Subcutaneous adipose tissue (tissue), 4 donors: ENCODE measurements around the gene DAAM2. TPM values are rescaled to one million over a fixed set of nuclear protein-coding genes. Genes with fewer than 3 reads are reported as not detected.

ENCODE experiments used
- total RNA-seq, 4 donors: library from RNA; depleted of rRNA; stranded (reverse); fragments of >200 nt; gene quantifications; one replicate each; pipeline ENCODE4 v1.1.0, GENCODE V29; 2016
- TF ChIP-seq, protein P1 (sequence below): fragments of 450-650 bp; IDR thresholded peaks from one replicate; pipeline ENCODE4 v1.5.1; 2016; ENCODE audit warnings: low read depth, mild to moderate bottlenecking, control low read depth, antibody characterized with exemption, moderate library complexity

DAAM2 gene
- total RNA-seq, 4 donors from 2014 or later: 36.7 to 125 (median 53.2) TPM

DNA sequence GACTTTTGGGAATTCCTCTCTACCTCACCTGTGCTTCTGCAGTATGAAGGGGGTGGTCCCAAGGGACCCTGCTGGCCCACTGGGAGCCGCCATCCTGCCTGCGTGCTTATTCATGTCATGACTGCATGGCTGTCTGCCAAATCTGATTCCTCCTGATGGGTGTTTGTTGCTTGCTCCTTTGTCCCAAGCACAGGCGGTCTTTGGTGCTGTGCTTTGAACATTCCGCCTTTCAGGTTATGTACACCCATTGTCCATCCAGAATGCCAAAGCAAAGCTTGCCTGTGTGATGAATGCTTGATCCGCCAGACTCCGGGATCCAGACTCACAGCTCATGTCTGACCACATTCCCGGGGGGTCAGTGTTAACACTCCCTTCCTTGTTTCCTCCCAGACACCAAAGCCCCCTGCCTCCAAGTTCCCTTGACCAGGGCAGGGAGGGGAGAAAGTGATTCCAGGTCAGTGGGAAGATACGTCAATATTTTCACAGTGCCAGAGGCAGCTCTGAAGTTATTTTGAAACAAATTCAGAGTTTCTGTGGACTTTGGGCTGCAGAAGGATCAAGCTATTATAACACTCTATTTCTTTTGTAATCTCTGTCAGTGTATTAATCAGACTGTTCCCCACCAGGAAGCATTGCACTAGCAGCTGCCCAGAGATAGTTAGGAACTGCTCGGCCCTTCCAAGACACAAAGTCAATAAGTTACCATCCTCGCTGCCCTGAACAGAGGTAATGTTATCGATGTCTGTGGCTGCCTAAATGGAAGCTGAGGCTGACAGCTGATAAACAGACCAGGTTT lies 9.5 kb downstream of the DAAM2 start:
- TF ChIP-seq, protein P1, sequence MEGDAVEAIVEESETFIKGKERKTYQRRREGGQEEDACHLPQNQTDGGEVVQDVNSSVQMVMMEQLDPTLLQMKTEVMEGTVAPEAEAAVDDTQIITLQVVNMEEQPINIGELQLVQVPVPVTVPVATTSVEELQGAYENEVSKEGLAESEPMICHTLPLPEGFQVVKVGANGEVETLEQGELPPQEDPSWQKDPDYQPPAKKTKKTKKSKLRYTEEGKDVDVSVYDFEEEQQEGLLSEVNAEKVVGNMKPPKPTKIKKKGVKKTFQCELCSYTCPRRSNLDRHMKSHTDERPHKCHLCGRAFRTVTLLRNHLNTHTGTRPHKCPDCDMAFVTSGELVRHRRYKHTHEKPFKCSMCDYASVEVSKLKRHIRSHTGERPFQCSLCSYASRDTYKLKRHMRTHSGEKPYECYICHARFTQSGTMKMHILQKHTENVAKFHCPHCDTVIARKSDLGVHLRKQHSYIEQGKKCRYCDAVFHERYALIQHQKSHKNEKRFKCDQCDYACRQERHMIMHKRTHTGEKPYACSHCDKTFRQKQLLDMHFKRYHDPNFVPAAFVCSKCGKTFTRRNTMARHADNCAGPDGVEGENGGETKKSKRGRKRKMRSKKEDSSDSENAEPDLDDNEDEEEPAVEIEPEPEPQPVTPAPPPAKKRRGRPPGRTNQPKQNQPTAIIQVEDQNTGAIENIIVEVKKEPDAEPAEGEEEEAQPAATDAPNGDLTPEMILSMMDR: no peak

DNA sequence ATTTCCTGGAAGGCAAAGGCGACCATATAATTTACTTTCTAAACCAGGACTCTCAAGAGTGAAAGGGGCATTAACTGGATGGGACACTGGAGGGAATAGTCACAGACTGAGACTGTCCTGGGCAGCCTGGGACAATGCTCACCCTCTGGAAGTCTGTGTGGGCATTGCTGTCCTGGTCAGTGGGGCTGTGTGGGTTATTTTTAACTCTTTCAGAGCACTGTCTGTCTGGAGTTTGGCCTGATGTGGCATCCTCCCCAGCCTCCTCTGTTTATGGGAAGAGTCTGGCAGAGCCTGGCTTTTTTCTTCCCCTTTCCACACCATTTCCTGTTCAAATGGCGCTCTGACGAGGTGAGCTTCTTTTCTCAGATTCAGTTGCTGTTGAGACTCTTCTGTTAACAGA lies 11.7 kb downstream of the DAAM2 start:
- TF ChIP-seq, protein P1: no peak

DNA sequence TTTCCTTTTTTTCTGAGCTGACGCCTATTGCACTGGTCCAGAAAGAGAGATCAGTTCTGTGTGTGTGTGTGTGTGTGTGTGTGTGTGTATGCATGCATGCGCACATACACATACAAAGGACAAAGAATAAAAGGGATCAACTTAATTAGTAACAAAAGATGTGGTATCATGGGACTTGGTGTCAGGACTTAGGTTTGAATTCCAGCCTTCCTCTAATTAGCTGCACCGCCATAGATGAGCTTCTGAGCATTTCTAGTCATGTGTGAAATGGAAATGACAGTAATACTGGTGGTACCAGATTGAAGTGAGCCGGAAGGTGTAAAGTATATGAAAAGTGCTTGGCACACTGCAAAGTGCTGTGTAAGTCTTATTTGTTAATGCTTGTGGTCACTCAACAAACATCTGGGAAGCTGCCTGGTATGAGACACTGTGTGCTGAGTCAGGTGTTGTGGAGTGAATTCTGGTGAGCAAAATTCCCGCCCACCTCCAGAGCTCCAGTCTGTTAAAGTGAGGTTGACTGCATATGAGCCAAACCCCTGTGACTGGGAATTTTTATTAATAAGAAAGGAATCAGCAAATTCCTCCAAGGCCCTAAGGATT lies 12.4 kb downstream of the DAAM2 start:
- TF ChIP-seq, protein P1: no peak

DNA sequence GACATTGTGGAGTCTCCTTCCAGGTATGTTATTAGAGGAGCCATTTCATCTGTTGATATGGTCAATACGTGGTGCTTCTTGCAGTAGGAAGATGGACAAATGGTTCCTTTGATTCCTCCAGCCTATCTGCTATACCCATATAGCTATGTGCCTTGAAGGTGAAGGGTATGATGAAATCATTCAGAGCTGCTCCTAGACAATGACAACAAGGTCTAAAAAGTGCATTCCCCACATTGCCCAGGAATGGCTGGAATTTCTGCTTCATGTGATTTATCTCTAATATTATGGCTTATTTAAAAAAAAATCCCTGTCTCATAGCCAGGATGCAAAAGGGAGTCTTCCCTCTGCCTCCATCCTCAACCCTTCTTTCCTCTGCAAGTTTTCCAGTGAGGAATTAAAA lies 14.1 kb downstream of the DAAM2 start:
- TF ChIP-seq, protein P1: no peak

DNA sequence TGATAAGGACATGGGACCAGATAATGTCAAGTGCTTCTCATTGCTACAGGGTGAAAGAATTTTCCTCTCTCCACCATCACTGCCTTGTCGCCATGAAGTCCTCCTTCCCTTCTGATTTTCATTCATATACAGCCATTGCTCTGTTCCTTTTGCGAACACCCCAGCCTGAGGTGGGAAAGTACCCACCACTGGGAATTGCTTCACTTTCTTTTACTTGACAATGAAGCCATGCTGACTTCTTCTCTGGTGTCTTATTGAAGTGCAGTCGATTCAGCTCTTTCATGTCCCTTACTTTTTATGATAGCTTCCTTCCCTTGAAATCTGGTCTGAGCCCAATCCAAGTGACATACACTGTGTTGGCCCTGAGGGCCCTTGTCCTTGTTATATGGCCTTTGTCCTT lies 16.2 kb downstream of the DAAM2 start:
- TF ChIP-seq, protein P1: no peak

DNA sequence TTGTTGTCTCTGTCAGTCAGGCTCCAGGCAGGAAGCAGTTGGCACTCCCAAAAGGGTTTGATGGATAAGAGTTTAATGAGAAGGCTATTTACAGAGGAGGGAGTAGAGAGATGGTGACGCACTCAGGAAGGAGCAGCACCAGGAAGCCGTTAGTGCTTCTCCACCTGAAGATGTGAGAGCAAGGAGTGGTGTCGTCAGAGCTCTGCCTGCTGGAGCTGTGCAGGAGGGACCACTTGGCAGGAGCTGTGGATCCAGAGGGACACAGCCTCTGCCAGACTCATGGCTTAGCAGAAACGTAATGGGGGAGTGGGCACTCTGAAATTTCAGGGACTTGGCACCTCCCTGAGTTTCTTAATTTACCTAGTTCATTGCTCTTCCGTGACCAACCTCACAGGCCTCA lies 16.8 kb downstream of the DAAM2 start:
- TF ChIP-seq, protein P1: no peak

DNA sequence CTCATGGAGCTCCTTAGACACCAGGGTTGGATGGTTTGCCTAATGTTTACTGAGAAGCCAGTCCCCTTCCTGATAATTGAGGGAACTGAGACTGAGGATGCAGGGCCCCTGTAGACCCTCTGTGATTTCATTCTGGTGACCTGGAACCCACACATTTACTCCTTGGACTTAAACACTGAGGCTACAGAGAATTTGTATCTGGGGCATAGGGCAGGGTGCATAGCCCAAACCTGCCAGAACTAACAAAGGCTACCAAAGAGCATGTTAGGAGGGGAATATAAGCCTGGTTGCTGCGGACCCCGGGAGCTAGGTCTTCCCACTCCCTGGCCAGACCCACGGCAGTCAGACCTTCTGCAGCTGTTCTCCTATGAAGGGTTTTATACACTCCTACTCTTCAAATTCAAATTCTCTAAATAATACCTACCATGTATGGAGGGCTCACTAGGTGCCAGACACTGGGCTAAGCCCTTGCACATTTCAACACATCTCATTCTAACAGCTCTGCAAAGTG lies 19.7 kb downstream of the DAAM2 start:
- TF ChIP-seq, protein P1: no peak
